H9 (cell line): ENCODE measurements around the gene PTPRH. TPM values are rescaled to one million over a fixed set of nuclear protein-coding genes. Genes with fewer than 3 reads are reported as not detected.

Experiments used
- DNase-seq: peaks from one replicate; pipeline ENCODE4 v3.0.0-alpha.2; 2017
- H2AFZ ChIP-seq: one replicate; pipeline ENCODE4 v1.6.1; 2013; ENCODE audit warnings: mild to moderate bottlenecking, low read length, control low read depth, moderate library complexity
- H2AK5ac ChIP-seq: 2 replicates; pipeline ENCODE4 v1.6.1; 2013; ENCODE audit warnings: low read length, control low read depth, mixed read lengths; ENCODE audit not compliant: insufficient read length
- H2BK120ac ChIP-seq: one replicate; pipeline ENCODE4 v1.6.1; 2013; ENCODE audit warnings: low read depth, mild to moderate bottlenecking, low read length, control low read depth, inconsistent platforms; ENCODE audit not compliant: poor library complexity, severe bottlenecking
- H2BK12ac ChIP-seq: 2 replicates; pipeline ENCODE4 v1.6.1; 2013; ENCODE audit warnings: low read length, control low read depth, mixed read lengths, low read depth; ENCODE audit not compliant: insufficient read length
- H2BK15ac ChIP-seq: 2 replicates; pipeline ENCODE4 v1.6.1; 2013; ENCODE audit warnings: low read depth, low read length, control low read depth
- H2BK20ac ChIP-seq: one replicate; pipeline ENCODE4 v1.6.1; 2013; ENCODE audit warnings: low read depth, mild to moderate bottlenecking, low read length, control low read depth, inconsistent platforms; ENCODE audit not compliant: poor library complexity, severe bottlenecking
- H2BK5ac ChIP-seq: 2 replicates; pipeline ENCODE4 v1.6.1; 2013; ENCODE audit warnings: low read length, control low read depth, mixed read lengths; ENCODE audit not compliant: insufficient read length
- H3K14ac ChIP-seq: 2 replicates; pipeline ENCODE4 v1.6.1; 2013; ENCODE audit warnings: low read length, control low read depth; ENCODE audit not compliant: insufficient read depth
- H3K18ac ChIP-seq: 2 replicates; pipeline ENCODE4 v1.6.1; 2013; ENCODE audit warnings: low read depth, mild to moderate bottlenecking, mixed read lengths, low read length, control low read depth; ENCODE audit not compliant: insufficient read length
- H3K23ac ChIP-seq: 2 replicates; pipeline ENCODE4 v1.6.1; 2013; ENCODE audit warnings: low read length, control low read depth, mixed read lengths, low read depth; ENCODE audit not compliant: insufficient read length
- H3K23me2 ChIP-seq: 2 replicates; pipeline ENCODE4 v1.6.1; 2013; ENCODE audit warnings: low read depth, mild to moderate bottlenecking, mixed read lengths, low read length, control low read depth; ENCODE audit not compliant: insufficient read length, poor library complexity, severe bottlenecking
- H3K27ac ChIP-seq: 2 replicates; pipeline ENCODE4 v1.5.1; 2013; ENCODE audit warnings: low read length, control low read depth, mixed read lengths, low read depth; ENCODE audit not compliant: insufficient read length
- H3K27me3 ChIP-seq: 2 replicates; pipeline ENCODE4 v1.6.1; 2013; ENCODE audit warnings: low read length, control low read depth, inconsistent platforms; ENCODE audit not compliant: insufficient read depth
- H3K4ac ChIP-seq: 2 replicates; pipeline ENCODE4 v1.6.1; 2013; ENCODE audit warnings: low read depth, mild to moderate bottlenecking, control low read depth, inconsistent platforms, low read length, moderate library complexity
- H3K4me1 ChIP-seq: 2 replicates; pipeline ENCODE4 v1.6.1; 2013; ENCODE audit warnings: low read length, control low read depth, inconsistent platforms; ENCODE audit not compliant: insufficient read depth
- H3K4me2 ChIP-seq: 2 replicates; pipeline ENCODE4 v1.6.1; 2013; ENCODE audit warnings: low read length, control low read depth, mixed read lengths; ENCODE audit not compliant: insufficient read length, insufficient read depth
- H3K56ac ChIP-seq: 2 replicates; pipeline ENCODE4 v1.6.1; 2013; ENCODE audit warnings: low read depth, mild to moderate bottlenecking, mixed read lengths, low read length, control low read depth; ENCODE audit not compliant: insufficient read length
- H3K79me1 ChIP-seq: 2 replicates; pipeline ENCODE4 v1.6.1; 2013; ENCODE audit warnings: low read depth, mild to moderate bottlenecking, moderate library complexity, low read length, control low read depth, inconsistent platforms; ENCODE audit not compliant: insufficient read depth, poor library complexity, severe bottlenecking
- H3K79me2 ChIP-seq: 2 replicates; pipeline ENCODE4 v1.6.1; 2013; ENCODE audit warnings: low read length, control low read depth, inconsistent platforms; ENCODE audit not compliant: insufficient read depth
- H3K9ac ChIP-seq: 2 replicates; pipeline ENCODE4 v1.6.1; 2013; ENCODE audit warnings: low read length, control low read depth, mixed read lengths; ENCODE audit not compliant: insufficient read length; ENCODE audit errors: extremely low read depth
- H3K9me3 ChIP-seq: one replicate; pipeline ENCODE4 v1.6.1; 2013; ENCODE audit warnings: low read depth, low read length, inconsistent platforms; ENCODE audit not compliant: control insufficient read depth
- H3T11ph ChIP-seq: one replicate; pipeline ENCODE4 v1.6.1; 2013; ENCODE audit warnings: mild to moderate bottlenecking, low read length, control low read depth, inconsistent platforms
- H4K20me1 ChIP-seq: one replicate; pipeline ENCODE4 v1.6.1; 2013; ENCODE audit not compliant: control insufficient read depth, insufficient read length, insufficient read depth
- H4K5ac ChIP-seq: 2 replicates; pipeline ENCODE4 v1.6.1; 2013; ENCODE audit warnings: low read depth, mild to moderate bottlenecking, mixed read lengths, low read length, control low read depth; ENCODE audit not compliant: insufficient read length
- H4K8ac ChIP-seq: replicated peaks from 2 replicates; pipeline ENCODE4 v1.6.1; 2013; ENCODE audit warnings: low read length, control low read depth, mixed read lengths, low read depth; ENCODE audit not compliant: insufficient read length
- H4K91ac ChIP-seq: 2 replicates; pipeline ENCODE4 v1.6.1; 2013; ENCODE audit warnings: low read depth, mild to moderate bottlenecking, moderate library complexity, mixed read lengths, low read length, control low read depth; ENCODE audit not compliant: insufficient read length
- H3K27ac Mint-ChIP-seq, 3 experiments: 2 replicates in 2 of 3; 3 replicates in 1 of 3; pipeline ENCODE4 v1.8.0; 2020 to 2021; ENCODE audit warnings: mixed read lengths in 3 of 3, mild to moderate bottlenecking in 1 of 3, moderate library complexity in 1 of 3
- H3K27me3 Mint-ChIP-seq: 2 replicates; pipeline ENCODE4 v1.8.0; 2021; ENCODE audit warnings: low read depth, mild to moderate bottlenecking, moderate library complexity, mixed read lengths
- H3K36me3 Mint-ChIP-seq, 3 experiments: 2 replicates in 2 of 3; 3 replicates in 1 of 3; pipeline ENCODE4 v1.8.0; 2020 to 2021; ENCODE audit warnings: low read depth in 3 of 3, mixed read lengths in 3 of 3; ENCODE audit not compliant: insufficient read depth in 1 of 3
- H3K4me1 Mint-ChIP-seq, 2 experiments: 2 replicates each; pipeline ENCODE4 v1.8.0; 2020; ENCODE audit warnings: mixed read lengths in 2 of 2
- H3K4me3 Mint-ChIP-seq, 2 experiments: 2 replicates in 1 of 2; 3 replicates in 1 of 2; pipeline ENCODE4 v1.8.0; 2020 to 2021; ENCODE audit warnings: mild to moderate bottlenecking in 2 of 2, mixed read lengths in 2 of 2, moderate library complexity in 1 of 2
- H3K9me3 Mint-ChIP-seq, 2 experiments: 2 replicates in 1 of 2; 3 replicates in 1 of 2; pipeline ENCODE4 v1.8.0; 2020; ENCODE audit warnings: mild to moderate bottlenecking in 2 of 2, mixed read lengths in 2 of 2, moderate library complexity in 1 of 2
- CTCF ChIP-seq: fragments of 200-600 bp; sonication (generic); conservative IDR thresholded peaks from 3 replicates; pipeline ENCODE4 v1.8.0; 2021; ENCODE audit warnings: antibody characterized with exemption, mild to moderate bottlenecking
- WGBS: extraction: QIAGEN DNeasy Blood & Tissue Kit; methylation state at CpG from one replicate; pipeline ENCODE4 v1.1.7; 2013; ENCODE audit warnings: missing lambda C conversion rate, low lambda C conversion rate, mixed read lengths; ENCODE audit not compliant: insufficient read length; ENCODE audit errors: extremely low coverage; 5-methylcytosine and 5-hydroxymethylcytosine counted together
- total RNA-seq: library from RNA; stranded (reverse); gene quantifications from 2 replicates; pipeline ENCODE4 v1.2.1, GENCODE V29; 2021

Gene PTPRH
- total RNA-seq, 1 experiment from 2014 or later: 0.24 TPM

GRCh38 chr19:55226788-55227187 lies 17.5 kb upstream of the PTPRH start:
- Histone ChIP-seq H3K79me1 (no peaks in the 10 kb centered on the region), H3K4me1 (no peaks in the 10 kb centered on the region), H2AK5ac (no peak overlapping the region), H3K27ac (no peak overlapping the region), H3K14ac (no peak overlapping the region; the same call in 1 of the 2 replicates), H2BK5ac (no peak overlapping the region), H2BK120ac (no peak overlapping the region), H3K23me2 (no peaks in the 10 kb centered on the region), H2BK15ac (no peak overlapping the region), H4K91ac (no peak overlapping the region), H3K9ac (no peak overlapping the region), H4K20me1 (no peaks in the 10 kb centered on the region), H3K56ac (no peak overlapping the region), H3K18ac (no peak overlapping the region), H3T11ph (no peak overlapping the region), H2BK12ac (no peak overlapping the region), H4K8ac (no peak overlapping the region), H3K23ac (no peak overlapping the region), H3K79me2 (no peaks in the 10 kb centered on the region), H2BK20ac (no peak overlapping the region), H3K9me3 (no peaks in the 10 kb centered on the region), H3K27me3 (no peaks in the 10 kb centered on the region), H4K5ac (no peak overlapping the region), H2AFZ (no peak overlapping the region), H3K4me2 (no peak overlapping the region), H3K4ac (no peak overlapping the region)
- Mint-ChIP-seq H3K4me3 (no peak overlapping the region), H3K27ac (peak overlapping the region in 1 of 3 experiments; percentile 12; a peak in 1 of 7 replicates), H3K36me3 (peaks cover 7 to 19% (median 17%) of the 10 kb centered on the region in 3 experiments; a peak in 6 of 7 replicates), H3K9me3 (no peaks in the 10 kb centered on the region), H3K27me3 (no peaks in the 10 kb centered on the region; the same call in 1 of the 2 replicates), H3K4me1 (peaks cover 0 to 6% of the 10 kb centered on the region in 2 experiments; a peak in 2 of 4 replicates)
- DNase-seq: peak; percentile 22
- no peak for TF ChIP-seq CTCF
- no CpG with 5 or more reads among the region's 18 CpGs for WGBS
